A172 (cell line): Measurements from ENCODE around the gene UNC13C. TPM values are rescaled to one million over a fixed set of nuclear protein-coding genes. Genes with fewer than 3 reads are reported as not detected.

Source experiments
- DNase-seq: peaks from one replicate; pipeline ENCODE4 v3.0.0-alpha.2; 2015; ENCODE audit warnings: low spot score
- total RNA-seq: library from RNA; depleted of rRNA; stranded (reverse); fragments of >200 nt; shearing (Covaris generic); gene quantifications from 2 replicates; pipeline ENCODE4 v1.2.3, GENCODE V29; 2014

UNC13C gene
- total RNA-seq, 1 experiment from 2014 or later, result not detected

DNA sequence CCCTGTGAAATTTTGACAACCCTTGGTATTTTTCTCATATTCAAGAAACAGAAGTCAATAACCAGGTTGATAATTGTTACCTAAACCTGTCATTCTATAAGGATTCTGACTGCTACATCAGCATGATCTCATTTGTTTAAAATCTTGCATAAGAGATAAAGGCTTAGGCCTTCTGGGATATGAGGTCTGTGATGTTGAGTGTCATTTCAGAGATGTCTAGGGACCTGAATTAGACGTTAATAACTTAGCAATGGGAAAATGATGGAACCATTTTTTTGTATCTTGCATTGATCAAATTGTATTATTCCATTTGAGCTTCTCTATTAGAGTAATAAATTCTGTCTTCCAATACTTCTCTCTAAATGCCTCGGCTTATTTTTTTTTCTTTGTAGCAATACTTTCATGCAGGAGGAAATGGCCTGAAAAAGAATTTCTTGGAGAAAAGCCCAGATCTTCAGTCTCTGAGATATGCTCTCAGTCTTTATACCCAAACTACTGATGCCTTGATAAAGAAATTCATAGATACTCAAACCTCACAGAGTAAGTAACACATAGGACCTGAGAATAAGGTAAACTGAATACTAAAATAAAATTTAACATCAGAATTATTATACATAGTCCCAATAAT is 589.3 kb downstream of the UNC13C start:
- DNase-seq, result no peak

- DNase-seq, result no peak
Measured at GRCh38 chr15:54568381-54568780, 590.1 kb downstream of the UNC13C start.

GRCh38 chr15:54571576-54571975 is 593.3 kb downstream of the UNC13C start:
- no peak for DNase-seq

GRCh38 chr15:54575586-54575985 is 597.3 kb downstream of the UNC13C start:
- DNase-seq, result no peak

DNA sequence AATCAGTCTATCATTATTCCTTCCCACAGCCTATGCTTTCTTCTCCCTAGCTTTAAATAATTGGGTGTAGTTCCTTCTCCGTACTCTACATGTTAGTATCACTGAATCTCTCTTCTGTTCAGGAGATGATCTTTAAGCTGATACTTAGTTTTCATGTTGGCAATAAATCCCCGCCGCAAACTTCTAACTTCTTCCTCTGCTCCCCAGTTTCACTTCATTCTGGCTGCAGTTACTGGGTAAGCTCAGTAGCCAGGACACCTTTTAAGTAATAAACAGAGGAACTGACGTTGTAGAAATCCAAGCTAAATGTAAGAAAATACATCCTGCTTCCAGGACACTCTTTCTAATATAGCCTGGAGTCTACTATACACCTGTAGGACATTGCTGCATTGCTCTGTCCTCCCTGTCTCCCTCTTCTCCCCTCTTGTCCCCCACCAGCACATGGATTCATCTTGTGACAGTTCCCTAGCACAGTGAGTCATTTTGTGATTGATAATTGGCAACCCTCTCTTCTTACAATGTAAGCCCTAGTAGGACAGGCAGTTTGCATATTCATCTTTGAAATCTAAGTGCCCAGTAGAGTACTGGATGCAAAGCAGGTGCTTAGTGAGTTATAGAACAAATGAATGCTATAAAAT is 598.2 kb downstream of the UNC13C start:
- no peak for DNase-seq

- DNase-seq, result no peak
Measured at GRCh38 chr15:54577476-54578250, 599.4 kb downstream of the UNC13C start.

DNA sequence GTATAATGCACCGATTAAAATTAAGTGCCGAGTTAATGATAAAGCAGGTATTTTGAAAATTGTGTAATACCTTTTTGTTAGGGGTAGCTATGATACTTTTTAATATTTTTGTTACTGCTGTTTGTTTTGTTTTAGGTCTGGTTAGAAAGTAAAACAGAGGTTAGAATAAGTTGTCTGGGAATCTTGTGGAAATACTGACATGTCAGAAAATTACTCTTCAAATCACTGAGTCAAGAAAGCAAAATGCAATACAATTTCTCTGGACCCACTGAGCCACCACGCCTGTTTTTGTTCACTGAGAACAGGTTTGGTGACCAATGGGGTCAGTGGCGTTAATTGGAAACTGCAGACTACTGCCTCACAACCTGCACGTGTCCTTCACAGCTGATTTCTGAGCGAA is 601.6 kb downstream of the UNC13C start:
- no peak for DNase-seq

- DNase-seq, result no peak
Measured at GRCh38 chr15:54580643-54581042, 602.4 kb downstream of the UNC13C start.

DNA sequence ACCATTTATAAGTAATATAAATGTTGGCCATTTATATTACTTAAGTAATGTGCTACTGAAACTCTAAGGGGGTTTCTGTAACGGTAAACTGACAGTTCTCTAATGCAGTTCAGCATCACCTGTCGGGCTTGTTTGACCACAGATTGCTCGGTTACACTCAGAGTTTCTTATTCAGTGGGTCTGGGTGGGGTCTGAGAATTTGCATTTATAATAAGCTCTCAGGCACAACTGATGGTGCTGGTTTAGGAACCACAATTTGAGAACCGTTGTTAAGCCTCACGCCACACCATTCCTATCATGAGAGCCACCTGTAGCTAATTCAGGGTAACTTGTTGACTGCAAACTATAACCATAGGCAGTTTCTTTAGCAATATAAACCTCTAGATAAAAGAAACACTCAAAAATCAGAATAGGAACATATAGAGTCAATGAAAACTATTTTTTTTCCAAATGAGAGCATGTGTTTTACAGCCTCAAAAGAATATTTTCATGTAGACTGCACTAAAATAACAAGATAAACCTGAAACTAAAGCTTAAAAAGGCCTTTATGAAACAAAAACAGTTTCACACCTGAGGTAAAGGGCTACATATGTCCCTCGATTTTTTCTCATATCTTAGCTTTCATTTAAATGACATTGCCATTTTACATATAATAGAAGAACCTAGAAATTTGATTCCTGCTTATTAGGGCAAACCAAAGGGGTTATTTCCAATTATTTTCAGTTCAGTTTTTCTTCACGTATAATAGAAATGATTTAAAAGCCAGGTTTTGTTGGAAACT is 604.8 kb downstream of the UNC13C start:
- DNase-seq, result no peak

GRCh38 chr15:54585063-54585462 is 606.8 kb downstream of the UNC13C start:
- no peak for DNase-seq

GRCh38 chr15:54594115-54594514 is 615.9 kb downstream of the UNC13C start:
- no peak for DNase-seq

- DNase-seq, result no peak
Measured at GRCh38 chr15:54599386-54599785, 621.1 kb downstream of the UNC13C start.

DNA sequence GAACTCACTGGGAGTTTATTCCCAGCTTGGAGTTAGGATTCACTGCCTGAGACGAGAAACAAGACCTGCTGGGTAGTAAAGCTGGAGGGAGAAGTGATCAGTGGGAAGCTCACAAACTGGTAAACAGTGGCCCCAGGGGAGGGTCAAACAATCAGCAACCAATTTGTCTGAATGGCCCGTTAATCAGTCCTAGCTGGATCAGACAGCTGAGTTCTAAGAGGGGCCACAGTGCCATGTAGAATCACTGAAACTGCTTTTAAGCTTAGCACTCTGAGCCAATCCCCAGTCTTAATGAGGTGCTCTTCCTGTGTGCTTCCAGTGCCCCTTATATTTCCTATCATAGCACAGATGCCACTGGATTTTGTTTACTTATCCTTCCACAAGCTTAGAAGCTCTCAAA is 626.8 kb downstream of the UNC13C start:
- DNase-seq, result no peak

DNA sequence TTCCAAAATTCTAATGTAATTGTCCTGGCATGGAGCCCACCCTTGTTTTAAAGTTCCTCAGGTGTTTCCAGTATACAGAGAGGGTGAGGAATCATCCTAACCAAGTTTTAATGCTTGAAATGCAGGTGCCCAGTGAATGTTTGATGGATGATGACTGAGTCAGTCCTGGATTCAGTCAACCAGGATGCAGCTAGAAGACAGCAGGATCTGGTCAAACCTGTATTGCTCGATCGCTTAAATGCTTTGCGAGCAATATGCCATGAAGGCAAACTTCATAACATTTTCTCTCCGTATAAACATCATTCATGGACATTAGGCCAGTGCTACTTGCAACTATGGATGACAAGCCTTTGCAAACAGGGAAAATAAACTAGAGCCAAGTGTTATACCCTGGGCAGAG is 627.3 kb downstream of the UNC13C start:
- no peak for DNase-seq

- no peak for DNase-seq
Measured at GRCh38 chr15:54608876-54609835, 630.9 kb downstream of the UNC13C start.

GRCh38 chr15:54618120-54618519 is 639.9 kb downstream of the UNC13C start:
- no peak for DNase-seq

DNA sequence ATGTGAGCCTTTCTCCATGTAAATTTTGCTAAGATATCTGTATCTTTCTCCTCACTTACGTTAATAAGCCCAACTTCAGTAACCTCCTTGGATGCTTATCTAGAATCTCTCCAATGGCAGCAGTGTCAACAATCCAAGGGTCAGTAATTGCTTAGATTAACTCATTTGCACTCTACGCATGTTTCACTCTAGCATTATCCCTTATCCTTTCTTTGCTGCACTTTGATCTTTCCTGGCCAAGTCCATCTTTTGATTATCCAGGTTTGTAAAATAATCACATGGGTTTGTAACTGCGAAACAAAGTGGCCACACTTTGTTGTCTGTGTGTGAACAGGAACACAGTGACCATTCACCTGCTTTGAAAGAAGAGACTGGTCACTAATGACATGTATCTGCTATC is 640.9 kb downstream of the UNC13C start:
- no peak for DNase-seq

DNA sequence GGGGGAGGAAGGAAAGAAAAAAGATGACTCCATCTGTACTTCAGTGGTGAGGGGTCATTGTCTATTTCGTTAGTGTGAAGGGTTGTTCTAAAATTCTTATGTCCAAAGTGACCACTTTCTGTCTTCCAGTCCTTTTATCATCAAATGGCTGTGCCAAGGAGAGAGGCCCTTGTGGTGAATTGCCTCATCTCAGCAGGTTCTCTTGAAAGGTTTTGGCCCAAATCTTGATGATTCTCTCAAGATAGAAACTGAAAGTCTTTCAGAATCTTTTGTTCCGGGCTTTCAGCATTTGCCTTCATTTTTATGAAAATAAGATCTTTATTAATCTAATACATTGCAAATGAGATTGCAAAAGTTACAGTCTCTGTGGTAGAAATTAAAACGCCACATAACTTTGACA is 642.7 kb downstream of the UNC13C start:
- DNase-seq, result no peak

DNA sequence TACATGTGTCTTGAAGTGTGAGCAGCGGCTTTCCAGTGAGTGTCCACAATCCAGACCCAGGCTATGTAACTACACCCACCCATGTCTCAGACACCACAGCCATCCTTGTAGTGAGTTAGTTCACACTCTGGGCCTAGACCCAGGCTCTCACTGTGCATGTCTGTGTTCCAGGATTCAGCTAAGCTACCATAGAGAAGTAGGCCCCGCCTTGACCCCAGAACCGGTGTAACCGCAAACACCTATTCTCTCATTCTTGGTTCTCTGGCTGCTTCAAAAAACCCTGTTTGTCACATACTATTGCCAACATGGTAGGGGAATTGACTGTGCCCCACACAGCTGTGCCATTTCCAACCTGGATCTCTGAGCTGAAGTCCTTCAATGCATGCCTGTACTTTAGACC is 657.9 kb downstream of the UNC13C start:
- DNase-seq, result no peak

GRCh38 chr15:54638666-54639065 is 660.4 kb downstream of the UNC13C start:
- no peak for DNase-seq

GRCh38 chr15:54640873-54641272 is 662.6 kb downstream of the UNC13C start:
- DNase-seq, result no peak
